Prostate gland (tissue), 2 donors: ENCODE data around the gene FCER1G. TPM values are rescaled to one million over a fixed set of nuclear protein-coding genes. Genes with fewer than 3 reads are reported as not detected.

Experiments
- DNase-seq: peaks from one replicate; pipeline ENCODE4 v3.0.0-alpha.2; 2019; ENCODE audit warnings: low spot score
- H3K27ac ChIP-seq, 2 donors: fragments of 200-600 bp; sonication (generic); 2 replicates each; pipeline ENCODE4 v1.5.1; 2017 to 2019
- H3K27me3 ChIP-seq: fragments of 200-600 bp; sonication (generic); replicated peaks from 2 replicates; pipeline ENCODE4 v1.5.1; 2019; ENCODE audit not compliant: insufficient read depth
- H3K36me3 ChIP-seq, 2 donors: fragments of 200-600 bp; sonication (generic); 1 replicate in 1 of 2; 2 replicates in 1 of 2; pipeline versions ENCODE4 v1.5.1 to v1.8.1; 2017 to 2019
- H3K4me1 ChIP-seq: fragments of 200-600 bp; sonication (generic); replicated peaks from 2 replicates; pipeline ENCODE4 v1.5.1; 2019
- H3K4me3 ChIP-seq, 2 donors: fragments of 200-600 bp; sonication (generic); 2 replicates each; pipeline ENCODE4 v1.5.1; 2017 to 2019
- H3K9me3 ChIP-seq: fragments of 200-600 bp; sonication (generic); 2 replicates; pipeline ENCODE4 v1.5.1; 2017
- POLR2A ChIP-seq: fragments of 450-650 bp; IDR thresholded peaks from one replicate; pipeline ENCODE4 v1.6.1; 2016; ENCODE audit warnings: antibody characterized with exemption, mild to moderate bottlenecking
- POLR2AphosphoS5 ChIP-seq: sonication (generic); formaldehyde crosslinking; IDR thresholded peaks from one replicate; pipeline ENCODE4 v1.6.1; 2017; ENCODE audit warnings: antibody characterized with exemption
- WGBS: methylation state at CpG from one replicate; pipeline ENCODE4 v1.1.5; 2018; 5-methylcytosine and 5-hydroxymethylcytosine counted together
- intact Hi-C: fragments of 100-400 bp; cut with DNase I; formaldehyde crosslinking; loops from one replicate; pipeline ENCODE4 v1.14.2; 2022
- total RNA-seq, 2 donors: library from RNA; depleted of rRNA; stranded (reverse); fragments of >200 nt; gene quantifications; one replicate each; pipeline ENCODE4 v1.1.0, GENCODE V29; 2016
- TF ChIP-seq, protein P1 (sequence below), 4 experiments: fragments of 200-600 bp in 2 of 4; fragments of 450-650 bp in 2 of 4; sonication (generic) in 2 of 4; IDR thresholded peaks; 1 replicate in 3 of 4; 2 replicates in 1 of 4; pipeline ENCODE4 v1.5.1; 2016 to 2019; ENCODE audit warnings: antibody characterized with exemption in 4 of 4, mild to moderate bottlenecking in 2 of 4, moderate library complexity in 2 of 4

FCER1G gene
- total RNA-seq, 2 donors from 2014 or later = 3.6 to 22.4 TPM

DNA sequence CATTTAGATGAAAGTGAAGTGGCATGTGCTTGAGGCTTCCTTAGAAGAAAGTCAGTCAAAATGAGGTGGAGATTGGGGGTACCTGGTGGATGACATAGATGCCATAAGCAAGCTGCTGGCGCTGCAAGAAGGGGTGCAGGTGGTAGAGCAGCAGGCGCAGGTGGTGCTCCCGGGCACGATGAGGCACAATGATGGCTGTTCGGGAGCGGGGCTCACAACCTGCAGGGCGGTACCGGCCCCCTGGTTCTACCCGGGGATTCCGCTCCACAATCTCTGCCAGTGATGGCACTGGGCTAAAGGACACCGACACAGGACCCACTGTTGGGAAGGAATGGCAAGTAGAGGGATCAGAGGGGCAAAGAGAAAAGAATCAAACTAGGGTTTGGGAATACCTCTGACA is 40.2 kb upstream of the FCER1G start:
- WGBS = 92% methylated on average over 11 of the region's 11 CpGs
- no peak for TF ChIP-seq POLR2A
- TF ChIP-seq, protein P1, sequence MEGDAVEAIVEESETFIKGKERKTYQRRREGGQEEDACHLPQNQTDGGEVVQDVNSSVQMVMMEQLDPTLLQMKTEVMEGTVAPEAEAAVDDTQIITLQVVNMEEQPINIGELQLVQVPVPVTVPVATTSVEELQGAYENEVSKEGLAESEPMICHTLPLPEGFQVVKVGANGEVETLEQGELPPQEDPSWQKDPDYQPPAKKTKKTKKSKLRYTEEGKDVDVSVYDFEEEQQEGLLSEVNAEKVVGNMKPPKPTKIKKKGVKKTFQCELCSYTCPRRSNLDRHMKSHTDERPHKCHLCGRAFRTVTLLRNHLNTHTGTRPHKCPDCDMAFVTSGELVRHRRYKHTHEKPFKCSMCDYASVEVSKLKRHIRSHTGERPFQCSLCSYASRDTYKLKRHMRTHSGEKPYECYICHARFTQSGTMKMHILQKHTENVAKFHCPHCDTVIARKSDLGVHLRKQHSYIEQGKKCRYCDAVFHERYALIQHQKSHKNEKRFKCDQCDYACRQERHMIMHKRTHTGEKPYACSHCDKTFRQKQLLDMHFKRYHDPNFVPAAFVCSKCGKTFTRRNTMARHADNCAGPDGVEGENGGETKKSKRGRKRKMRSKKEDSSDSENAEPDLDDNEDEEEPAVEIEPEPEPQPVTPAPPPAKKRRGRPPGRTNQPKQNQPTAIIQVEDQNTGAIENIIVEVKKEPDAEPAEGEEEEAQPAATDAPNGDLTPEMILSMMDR (IDR thresholded peaks at IDR 0.05) = no peak
- TF ChIP-seq POLR2AphosphoS5 = no peak
- H3K27me3 ChIP-seq = no peaks in the 10 kb centered on the region
- no peaks in the 10 kb centered on the region for H3K9me3 ChIP-seq
- H3K4me1 ChIP-seq = no peaks in the 10 kb centered on the region
- intact Hi-C loops = no loop called here
- no peak overlapping the region for H3K4me3 ChIP-seq
- no peak for DNase-seq
- peaks cover 0 to 17% of the 10 kb centered on the region in 2 donors for H3K36me3 ChIP-seq
- no peak overlapping the region for H3K27ac ChIP-seq

DNA sequence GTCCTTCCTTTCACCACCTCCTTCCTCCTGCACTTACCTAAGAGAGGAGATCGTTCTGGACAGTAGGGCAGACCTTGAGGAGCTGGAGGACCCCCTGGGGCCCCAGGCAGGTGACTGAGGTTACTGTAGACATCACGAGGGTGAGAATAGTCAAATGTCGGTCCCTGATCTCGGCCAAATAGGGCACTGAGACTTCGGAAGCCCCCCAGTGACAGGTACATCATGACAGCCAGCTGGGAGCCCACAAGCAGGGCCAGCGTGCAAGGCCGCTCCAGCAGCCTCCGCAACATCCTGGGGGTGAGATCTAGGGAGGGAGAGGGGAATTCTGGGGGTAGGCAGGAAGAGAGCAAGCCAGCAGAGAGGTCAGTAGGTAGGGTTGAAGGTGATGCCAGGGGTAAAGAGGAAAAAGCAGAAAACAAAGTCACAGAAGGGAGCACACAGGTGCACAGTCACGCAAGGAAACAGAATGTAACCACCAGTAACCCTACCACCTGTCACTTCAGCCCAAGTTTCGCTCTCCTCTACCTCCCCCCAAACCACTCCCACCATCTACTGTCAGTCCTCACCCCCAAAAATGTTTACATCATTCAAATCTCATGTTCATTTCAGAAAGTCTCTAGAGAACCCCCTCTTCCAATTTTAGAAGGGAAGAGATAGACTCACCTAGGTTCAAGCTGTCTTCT is 39.2 kb upstream of the FCER1G start:
- intact Hi-C loops = no loop called here
- no peaks in the 10 kb centered on the region for H3K9me3 ChIP-seq
- 85% methylated on average over 10 of the region's 10 CpGs for WGBS

DNA sequence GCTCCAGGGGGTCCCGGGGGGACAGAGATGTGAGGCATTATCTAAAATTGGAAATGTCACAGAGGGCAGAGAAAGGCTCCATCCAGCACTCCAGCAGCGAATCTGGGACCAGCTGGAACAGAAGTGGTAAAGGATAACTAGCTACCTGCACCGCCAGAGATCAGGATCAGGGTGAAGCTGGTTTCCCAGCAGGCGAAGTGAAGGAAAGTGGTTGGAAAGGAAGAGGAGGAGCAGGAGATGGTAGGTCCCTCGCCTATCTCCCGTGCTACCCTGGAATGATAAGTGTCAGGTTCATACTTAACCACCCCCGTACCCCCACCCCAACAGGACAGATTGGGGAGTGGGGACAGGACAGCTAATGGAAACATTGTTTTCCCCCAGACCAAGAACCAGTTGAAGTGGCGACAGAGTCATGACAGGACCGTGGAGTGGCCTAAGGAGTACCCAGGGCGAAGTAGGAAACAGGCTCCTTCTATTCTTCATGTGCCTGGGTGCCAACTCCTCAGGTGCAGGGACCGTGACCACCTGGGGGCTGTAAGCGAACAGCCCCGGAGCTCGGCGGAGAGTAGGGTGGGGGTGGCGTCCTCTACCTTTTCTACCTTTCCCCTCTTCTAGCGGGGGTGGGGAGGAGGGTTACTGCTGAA is 38.5 kb upstream of the FCER1G start:
- Histone ChIP-seq H3K4me1 (no peaks in the 10 kb centered on the region), H3K9me3 (no peaks in the 10 kb centered on the region), H3K27ac (peak overlapping the region; percentile 84 to 87), H3K36me3 (peaks cover 0 to 5% of the 10 kb centered on the region in 2 donors), H3K4me3 (peak overlapping the region; percentile 75 to 77), H3K27me3 (no peaks in the 10 kb centered on the region)
- intact Hi-C loops = no loop called here
- no peak for TF ChIP-seq POLR2AphosphoS5
- no peak for TF ChIP-seq POLR2A
- TF ChIP-seq, protein P1 (IDR thresholded peaks at IDR 0.05) = no peak
- no peak for DNase-seq
- WGBS = 14% methylated on average over 17 of the region's 17 CpGs

More for the DNA sequence above, 39.2 kb upstream of the FCER1G start:
- TF ChIP-seq, protein P1 (IDR thresholded peaks at IDR 0.05) = no peak
- TF ChIP-seq POLR2A (no peak), POLR2AphosphoS5 (no peak)
- H3K4me1 ChIP-seq = no peaks in the 10 kb centered on the region
- H3K27me3 ChIP-seq = no peaks in the 10 kb centered on the region
- peaks cover 0 to 12% of the 10 kb centered on the region in 2 donors for H3K36me3 ChIP-seq
- H3K27ac ChIP-seq = peak overlapping the region; percentile 84 to 87
- DNase-seq = no peak
- H3K4me3 ChIP-seq = peak overlapping the region in 1 of 2 donors; percentile 75

DNA sequence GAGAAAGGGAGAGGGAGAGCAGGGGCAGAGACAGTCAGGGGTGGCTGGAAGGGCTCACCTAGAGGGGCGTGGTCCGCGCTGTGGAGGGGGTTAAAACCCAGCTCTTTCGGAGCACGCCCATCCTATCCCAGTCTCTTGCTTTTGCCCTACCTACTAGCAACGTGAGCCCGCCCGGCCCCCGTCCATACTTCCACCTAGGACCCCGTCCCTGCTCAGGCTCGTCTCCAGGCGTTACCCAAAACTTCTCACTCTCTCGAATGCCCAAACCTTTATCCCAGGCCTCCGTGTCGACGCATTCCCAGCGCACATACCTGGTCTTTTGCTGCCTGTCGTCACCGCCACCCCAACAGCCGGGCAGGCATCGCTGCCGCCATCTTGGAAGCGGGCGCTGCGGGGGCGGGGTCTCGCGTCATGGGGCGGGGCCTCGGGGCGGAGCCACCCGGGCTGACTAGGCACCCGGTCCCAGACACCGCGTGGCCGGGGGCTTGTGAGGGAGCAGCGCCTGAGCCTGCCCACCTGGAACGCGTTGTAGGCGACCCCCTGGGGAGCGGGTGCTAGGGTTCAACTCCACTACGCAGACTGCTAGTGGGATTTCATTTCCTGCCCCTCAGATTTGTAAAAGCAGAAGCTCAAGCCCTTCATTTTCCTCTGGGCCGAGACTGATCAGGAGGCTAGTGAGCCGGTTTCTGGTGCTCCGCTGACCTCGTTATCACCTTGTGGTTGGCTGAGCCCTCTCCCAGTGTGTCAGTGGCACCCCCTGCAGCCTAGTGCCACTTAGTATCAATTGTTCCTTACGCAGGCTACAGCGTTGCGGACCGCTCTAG is 37.8 kb upstream of the FCER1G start, which contains the start of gene B4GALT3:
TSS of gene B4GALT3 (minus strand) at position 396 of the 824 bp plus-strand sequence. CDS start 1,447 bp downstream, outside the sequence.
- no peaks in the 10 kb centered on the region for H3K27me3 ChIP-seq
- no peaks in the 10 kb centered on the region for H3K4me1 ChIP-seq
- peak within 1 kb of the TSS; percentile 84 to 87 for H3K27ac ChIP-seq
- intact Hi-C loops = no loop called here
- H3K9me3 ChIP-seq = no peaks in the 10 kb centered on the region
- peak; percentile 89 for TF ChIP-seq POLR2AphosphoS5
- TF ChIP-seq POLR2A = peak; percentile 70
- TF ChIP-seq, protein P1 (IDR thresholded peaks at IDR 0.05) = no peak
- no peaks in the 10 kb centered on the region for H3K36me3 ChIP-seq
- DNase-seq = peak; percentile 84
- WGBS = 3% methylated on average over 28 of the region's 50 CpGs
- H3K4me3 ChIP-seq = peak within 1 kb of the TSS; percentile 75 to 77
